Activated T-helper 1 cell treated with Interleukin-2 at 50 U/mL for 16 hours (primary cell): ENCODE data around the gene CNTN2.

ENCODE experiments used
- DNase-seq: peaks from one replicate; pipeline ENCODE4 v3.0.0-alpha.2; 2020; ENCODE audit warnings: low read depth

The CNTN2 gene

DNA sequence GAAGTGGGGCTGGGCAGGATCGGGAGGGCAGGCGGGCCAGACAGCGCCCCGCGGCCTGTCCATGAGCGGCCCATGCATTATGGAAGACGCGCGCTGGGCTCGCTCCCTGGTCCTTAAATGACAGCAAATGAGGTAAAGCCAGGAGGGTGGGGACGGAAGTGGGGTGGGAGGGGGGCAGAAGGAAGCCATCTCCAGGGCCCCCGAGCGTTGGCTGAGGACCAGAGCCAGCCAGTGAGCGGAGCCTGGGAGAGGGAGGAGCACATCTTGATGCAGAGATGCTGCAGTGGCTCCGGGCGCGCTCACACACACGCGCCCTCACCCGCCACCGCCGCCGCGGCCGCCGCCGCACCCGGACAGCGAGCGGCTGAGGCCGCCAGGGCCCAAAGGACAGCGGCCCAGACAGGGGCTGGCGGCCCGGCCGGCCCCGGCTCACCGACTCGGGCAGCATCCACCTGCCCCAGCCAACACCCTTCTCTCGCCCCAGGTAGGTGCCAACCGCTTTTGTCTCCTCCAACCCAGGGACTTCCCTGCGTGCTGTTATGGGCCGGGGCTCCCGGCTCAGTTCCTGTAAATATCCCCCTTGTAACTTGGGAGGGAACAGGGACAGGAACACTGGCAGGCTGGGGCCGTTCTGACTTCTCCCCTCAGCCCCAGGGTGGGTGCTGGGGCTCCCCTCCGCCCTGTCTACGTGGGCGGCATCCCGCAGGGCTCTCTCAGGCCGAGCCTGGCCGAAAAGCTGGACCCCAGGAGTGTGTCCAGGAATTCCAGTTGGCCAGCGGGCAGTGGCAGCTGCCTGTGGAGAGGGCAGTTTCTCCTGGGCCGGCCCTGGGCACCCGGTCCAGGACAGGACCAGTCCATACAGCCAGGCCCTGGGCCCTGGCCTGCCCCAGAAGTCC lies at the start of gene CNTN2:
CNTN2 (plus strand) TSS at position 302 of the 896 bp plus-strand sequence. CDS start 9,974 bp downstream, outside the sequence.
- DNase-seq = no peak

DNA sequence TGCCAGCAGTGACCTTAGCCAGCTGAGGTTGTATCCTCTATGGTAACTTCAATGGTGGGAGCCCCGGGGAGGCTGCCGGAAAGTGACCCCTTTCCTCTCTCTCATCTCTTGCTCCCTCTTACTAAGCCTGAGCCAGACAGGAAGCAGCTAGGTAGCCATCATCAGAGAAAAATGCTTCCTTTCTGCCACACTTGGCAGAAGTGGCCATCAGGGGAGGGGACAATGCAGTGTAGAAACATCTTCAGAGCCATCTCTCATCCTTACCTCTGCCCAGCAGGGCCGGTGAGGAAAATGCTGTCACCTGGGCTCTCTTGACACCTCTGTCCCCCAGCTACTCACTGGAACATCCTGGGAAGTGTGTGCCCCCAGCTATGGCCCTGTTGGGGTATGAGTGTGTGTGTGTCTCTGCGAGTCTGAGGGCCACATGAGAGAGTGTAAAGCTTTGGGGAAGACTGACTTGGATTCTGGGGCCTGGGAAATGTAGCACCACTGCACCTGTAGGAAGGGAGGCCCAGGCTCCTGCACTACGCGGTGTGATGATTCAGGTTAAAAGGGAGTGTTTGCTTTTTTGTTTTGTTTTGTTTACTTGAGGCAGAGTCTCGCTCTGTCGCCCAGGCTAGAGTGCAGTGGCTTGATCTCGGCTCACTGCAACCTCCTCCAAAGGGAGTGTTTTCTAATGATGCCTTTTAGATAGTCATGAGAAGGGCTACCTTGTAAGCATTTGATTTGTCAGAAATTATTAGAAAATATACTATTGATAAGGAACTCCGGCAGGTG lies 48.7 kb upstream of the CNTN2 start:
- DNase-seq = no peak

GRCh38 chr1:204996981-204997380 lies 46.0 kb upstream of the CNTN2 start:
- DNase-seq = no peak

DNA sequence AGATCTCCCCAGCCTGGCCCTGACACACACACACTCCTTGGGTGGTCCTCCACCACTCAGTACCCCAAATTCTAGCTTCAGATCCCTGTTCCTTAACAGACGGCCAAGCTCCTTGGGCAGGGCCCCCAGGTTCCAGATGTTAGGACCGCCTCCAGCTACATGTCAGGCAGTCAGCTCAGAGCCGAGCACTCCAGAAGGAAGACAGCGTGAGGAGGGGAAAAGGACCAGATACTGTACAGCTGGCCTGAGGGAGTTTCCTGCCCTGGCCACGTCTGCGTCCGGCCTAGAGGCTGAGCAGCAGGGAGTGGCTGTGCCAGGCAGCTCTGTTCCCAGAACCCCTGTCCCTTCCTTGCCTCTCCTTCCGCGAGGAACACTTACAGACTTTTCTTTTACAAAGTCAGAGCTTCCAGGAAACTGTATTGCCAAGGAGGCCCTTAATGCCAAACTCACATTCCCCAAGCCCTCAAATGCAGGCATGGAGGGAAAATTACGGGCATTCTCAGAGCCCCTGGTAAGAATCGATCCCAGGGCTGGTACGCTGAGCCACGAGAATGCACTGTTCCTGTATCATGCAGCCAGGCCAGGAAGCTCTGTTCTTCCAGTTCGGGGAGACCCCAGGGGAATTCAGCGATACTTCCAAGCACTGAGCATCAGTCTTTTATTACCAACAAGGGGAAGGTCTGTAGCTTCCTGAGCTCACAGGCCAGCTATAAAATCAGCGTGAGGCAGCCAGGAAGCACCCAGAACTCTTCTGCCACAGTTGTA lies 45.2 kb upstream of the CNTN2 start:
- DNase-seq = no peak

GRCh38 chr1:205001162-205001561 lies 41.9 kb upstream of the CNTN2 start:
- no peak for DNase-seq

DNA sequence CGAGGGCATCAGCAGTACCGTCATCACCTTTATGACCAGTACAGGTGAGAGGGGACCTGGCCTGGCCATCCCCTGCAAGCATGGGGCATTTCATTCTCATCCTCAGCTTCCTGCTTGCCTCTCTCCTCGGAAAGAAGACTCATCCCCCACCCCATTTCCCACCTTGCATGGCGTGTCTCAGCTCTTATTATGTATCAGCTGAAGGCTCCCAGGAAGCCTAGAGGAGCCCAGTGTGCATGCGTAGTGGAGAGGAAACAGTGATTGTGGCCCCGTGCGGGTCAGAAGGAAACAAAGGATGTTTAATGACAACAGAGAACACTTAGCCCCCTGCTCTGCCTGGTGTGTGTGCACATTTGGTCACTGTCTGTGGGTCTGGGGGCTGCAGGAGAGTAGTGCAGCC lies 40.3 kb upstream of the CNTN2 start:
- DNase-seq = no peak

GRCh38 chr1:205003358-205004131 lies 39.5 kb upstream of the CNTN2 start:
- no peak for DNase-seq

- no peak for DNase-seq
Measured at GRCh38 chr1:205004351-205004750, 38.7 kb upstream of the CNTN2 start.

- DNase-seq = no peak
Measured at GRCh38 chr1:205008896-205009295, 34.1 kb upstream of the CNTN2 start.

GRCh38 chr1:205009670-205010069 lies 33.3 kb upstream of the CNTN2 start:
- no peak for DNase-seq

GRCh38 chr1:205012391-205013140 lies 30.4 kb upstream of the CNTN2 start:
- DNase-seq = no peak

DNA sequence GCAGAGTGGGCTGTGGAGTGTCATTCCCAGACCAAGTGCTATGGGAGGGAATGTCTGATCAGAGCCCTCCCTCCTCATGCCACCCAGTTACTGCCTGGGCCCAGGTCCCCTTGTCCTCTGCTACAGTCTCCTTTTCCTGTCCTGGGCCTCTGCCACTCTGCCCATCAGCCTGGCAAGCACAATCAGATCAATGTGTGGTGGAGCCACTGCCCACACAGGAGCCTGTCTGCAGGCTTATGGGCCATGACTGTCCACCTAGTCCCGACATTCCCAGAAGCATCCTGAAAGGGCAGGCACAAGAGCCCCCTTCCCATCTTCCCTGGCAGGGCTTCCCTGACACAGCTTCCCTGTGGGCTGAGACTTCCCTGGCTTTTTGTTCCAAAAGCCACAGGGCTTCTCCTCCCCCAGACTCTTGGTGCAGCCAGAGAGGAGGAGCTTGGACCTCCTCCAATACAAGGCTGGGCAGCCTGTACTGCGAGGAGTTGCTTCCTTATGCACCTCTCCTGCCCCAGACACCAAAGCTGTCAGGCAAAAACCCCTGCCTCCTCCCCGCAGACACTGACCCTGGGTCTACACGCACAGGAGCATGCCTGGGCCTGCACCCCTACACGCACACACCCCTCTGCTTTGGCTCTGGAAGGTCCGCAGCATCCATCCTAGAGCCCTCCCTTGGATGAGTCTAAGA lies 29.2 kb upstream of the CNTN2 start:
- no peak for DNase-seq

DNA sequence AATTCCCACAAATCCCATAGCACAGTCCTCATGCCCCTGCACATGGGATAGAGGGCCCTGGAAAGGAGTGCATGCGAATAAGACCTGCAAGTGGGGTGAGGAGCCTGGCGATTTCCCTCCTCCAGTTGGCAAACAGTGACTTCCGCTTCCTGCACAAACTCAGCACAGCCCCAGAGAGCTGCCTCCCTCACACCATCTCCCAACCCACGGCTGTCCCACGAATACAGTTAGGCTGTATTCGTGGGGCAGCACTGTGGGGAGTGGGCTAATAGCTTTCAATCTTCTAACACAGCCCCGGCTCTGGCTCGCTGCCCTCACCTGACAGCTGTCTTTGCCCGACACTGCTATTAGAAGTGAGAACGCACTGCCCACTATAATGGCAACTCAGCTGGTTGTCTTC lies 28.2 kb upstream of the CNTN2 start:
- DNase-seq = no peak

DNA sequence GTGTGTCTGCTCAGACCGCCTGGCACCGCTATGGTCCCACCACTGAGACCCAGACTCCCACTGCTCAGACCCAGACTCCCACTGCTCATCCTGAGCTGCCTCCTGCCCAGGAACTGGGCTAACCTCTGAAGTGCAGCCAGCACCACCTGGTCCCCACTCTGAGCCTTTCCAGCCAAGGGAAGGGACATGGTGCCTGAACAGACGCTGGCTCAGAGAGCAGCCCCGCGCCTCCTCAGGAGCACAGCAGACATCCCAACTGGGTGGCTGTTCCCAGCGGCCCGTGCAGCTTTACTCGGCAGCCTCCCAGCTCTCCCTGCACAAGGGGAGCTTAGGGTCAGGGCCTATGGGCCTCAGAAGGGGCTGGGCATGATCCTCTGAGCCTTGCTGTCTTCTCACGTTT lies 27.8 kb upstream of the CNTN2 start:
- DNase-seq = no peak

DNA sequence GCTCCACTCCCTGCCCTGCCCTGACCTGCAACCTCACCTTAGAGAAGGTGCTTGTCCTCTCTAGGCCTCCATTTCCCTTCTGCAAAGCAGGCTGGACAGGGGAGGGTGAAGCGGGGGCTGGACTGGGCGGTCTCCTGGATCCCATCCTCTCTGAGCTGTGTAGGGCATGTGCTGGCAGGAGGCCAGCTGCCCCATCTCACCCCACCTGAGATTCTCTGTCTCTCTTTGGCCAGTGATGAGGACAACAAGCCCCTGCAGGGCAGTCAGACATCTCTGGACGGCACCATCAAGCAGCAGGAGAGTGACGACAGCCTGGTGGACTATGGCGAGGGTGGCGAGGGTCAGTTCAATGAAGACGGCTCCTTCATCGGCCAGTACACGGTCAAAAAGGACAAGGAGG lies 26.9 kb upstream of the CNTN2 start:
- no peak for DNase-seq

GRCh38 chr1:205016584-205016983 lies 26.4 kb upstream of the CNTN2 start:
- DNase-seq = no peak

DNA sequence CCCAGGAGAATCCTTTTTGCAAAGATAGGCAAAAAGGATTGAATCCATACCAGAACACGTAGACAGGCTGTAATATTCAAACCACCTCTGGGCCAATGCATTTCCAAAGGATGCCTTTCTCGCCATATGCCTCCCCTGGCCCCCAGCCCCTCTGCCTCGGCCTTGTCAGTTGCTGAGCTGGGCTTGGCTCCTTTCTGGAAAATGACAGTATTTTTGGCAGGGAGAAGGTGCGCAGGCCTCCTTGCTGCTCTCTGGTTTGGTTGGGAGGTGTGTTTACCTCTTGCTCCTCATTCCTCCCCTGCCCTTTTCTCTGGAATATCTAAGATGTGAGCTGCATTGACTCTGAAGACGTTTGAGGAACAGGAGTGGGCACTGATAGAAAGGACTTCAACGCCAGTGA lies 26.0 kb upstream of the CNTN2 start:
- DNase-seq = no peak

GRCh38 chr1:205017766-205018165 lies 25.2 kb upstream of the CNTN2 start:
- DNase-seq = no peak

- DNase-seq = no peak
Measured at GRCh38 chr1:205018381-205018780, 24.6 kb upstream of the CNTN2 start.

GRCh38 chr1:205020466-205020865 lies 22.5 kb upstream of the CNTN2 start:
- DNase-seq = no peak
